ENCODE results near the gene HIGD1A.
A peak's percentile ranks its signal among the peaks of the same experiment; 100 is the strongest.

DNA sequence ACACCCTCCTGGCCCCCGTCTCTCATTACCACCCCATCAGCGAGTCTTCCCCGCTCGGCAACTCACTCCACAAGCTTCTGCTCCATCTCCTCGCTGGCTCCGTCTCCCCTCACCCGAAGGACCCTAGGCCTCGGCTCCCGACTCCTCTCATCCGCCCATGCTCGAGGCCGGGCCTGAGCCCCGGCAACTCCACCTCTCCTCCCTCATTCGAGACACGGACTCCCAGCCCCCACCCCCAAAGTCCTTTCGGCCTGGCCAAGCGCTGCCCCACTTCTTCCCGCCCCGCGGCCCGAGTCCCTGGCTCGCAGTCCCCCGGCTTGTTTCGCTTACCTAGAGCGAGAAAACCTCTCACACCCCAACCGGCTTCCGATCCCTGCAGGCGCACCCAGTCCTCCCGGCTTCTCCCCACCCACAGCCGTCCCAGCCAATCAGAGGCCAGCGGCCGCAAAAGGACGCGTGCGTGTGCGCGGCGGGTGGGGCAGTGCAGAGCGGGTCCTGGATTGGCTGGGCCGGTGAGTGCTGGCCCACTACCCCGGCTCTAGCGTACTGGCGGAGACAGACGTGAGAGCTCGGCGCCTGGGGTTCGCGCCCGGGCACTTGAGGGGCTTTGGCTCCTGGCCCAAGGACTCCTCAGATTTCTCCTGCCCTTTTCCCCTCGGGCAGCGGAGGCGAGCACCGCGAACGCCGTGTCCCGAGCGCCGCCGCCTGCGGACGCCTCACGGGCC is at the start of gene HIGD1A:
- TF ChIP-seq GATAD2A (IDR thresholded peaks at IDR 0.05) (no peak), ERF (CRISPR knock-in tag; IDR thresholded peaks at IDR 0.05) (peak; percentile 88; the same call in 1 of the 2 replicates), ILK (tag; IDR thresholded peaks at IDR 0.05; ENCODE audit: borderline replicate concordance, low read depth) (no peak), SNIP1 (IDR thresholded peaks at IDR 0.05; ENCODE audit: low read depth) (no peak), ZNF133 (CRISPR knock-in tag; IDR thresholded peaks at IDR 0.05) (0 out of 2 replicates have a peak, but pooled peaks have one; percentile 39), FOS (IDR thresholded peaks at IDR 0.05; ENCODE audit: extremely low read depth, insufficient read length) (peak; percentile 78), NRF1 (conservative IDR thresholded peaks at IDR 0.05 in 1 of 2, IDR thresholded peaks at IDR 0.05 in 1 of 2) (peak; percentile 93 to 94), ZNF3 (CRISPR knock-in tag; IDR thresholded peaks at IDR 0.05) (no peak), YY1 (IDR thresholded peaks at IDR 0.05; ENCODE audit: borderline replicate concordance in 1 of 3, control insufficient read depth in 1 of 3, extremely low read depth in 1 of 3, insufficient read depth in 3 of 3, insufficient read length in 1 of 3, insufficient replicate concordance in 2 of 3, low read depth in 1 of 3, low read length in 2 of 3) (peak in 1 of 3 experiments; percentile 25), KDM1A (IDR thresholded peaks at IDR 0.05) (no peak)
- TF ChIP-seq, protein P1, sequence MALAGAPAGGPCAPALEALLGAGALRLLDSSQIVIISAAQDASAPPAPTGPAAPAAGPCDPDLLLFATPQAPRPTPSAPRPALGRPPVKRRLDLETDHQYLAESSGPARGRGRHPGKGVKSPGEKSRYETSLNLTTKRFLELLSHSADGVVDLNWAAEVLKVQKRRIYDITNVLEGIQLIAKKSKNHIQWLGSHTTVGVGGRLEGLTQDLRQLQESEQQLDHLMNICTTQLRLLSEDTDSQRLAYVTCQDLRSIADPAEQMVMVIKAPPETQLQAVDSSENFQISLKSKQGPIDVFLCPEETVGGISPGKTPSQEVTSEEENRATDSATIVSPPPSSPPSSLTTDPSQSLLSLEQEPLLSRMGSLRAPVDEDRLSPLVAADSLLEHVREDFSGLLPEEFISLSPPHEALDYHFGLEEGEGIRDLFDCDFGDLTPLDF (CRISPR knock-in tag; IDR thresholded peaks at IDR 0.05), result 0 out of 2 replicates have a peak, but pooled peaks have one; percentile 57
- TF ChIP-seq, protein P2, sequence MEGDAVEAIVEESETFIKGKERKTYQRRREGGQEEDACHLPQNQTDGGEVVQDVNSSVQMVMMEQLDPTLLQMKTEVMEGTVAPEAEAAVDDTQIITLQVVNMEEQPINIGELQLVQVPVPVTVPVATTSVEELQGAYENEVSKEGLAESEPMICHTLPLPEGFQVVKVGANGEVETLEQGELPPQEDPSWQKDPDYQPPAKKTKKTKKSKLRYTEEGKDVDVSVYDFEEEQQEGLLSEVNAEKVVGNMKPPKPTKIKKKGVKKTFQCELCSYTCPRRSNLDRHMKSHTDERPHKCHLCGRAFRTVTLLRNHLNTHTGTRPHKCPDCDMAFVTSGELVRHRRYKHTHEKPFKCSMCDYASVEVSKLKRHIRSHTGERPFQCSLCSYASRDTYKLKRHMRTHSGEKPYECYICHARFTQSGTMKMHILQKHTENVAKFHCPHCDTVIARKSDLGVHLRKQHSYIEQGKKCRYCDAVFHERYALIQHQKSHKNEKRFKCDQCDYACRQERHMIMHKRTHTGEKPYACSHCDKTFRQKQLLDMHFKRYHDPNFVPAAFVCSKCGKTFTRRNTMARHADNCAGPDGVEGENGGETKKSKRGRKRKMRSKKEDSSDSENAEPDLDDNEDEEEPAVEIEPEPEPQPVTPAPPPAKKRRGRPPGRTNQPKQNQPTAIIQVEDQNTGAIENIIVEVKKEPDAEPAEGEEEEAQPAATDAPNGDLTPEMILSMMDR (IDR thresholded peaks at IDR 0.05 in 2 of 3, conservative IDR thresholded peaks at IDR 0.05 in 1 of 3; ENCODE audit: insufficient read depth in 2 of 3, low read depth in 1 of 3, low read length in 3 of 3), result no peak
